H1 (cell line): Measurements from ENCODE around the gene KIF5C. TPM values are rescaled to one million over a fixed set of nuclear protein-coding genes. Genes with fewer than 3 reads are reported as not detected.

Source experiments
- CTCF ChIA-PET: fragments of 300-600 bp; sonication (Branson Sonifier 250); formaldehyde crosslinking; loops from one replicate; lab custom pipeline; 2021; ENCODE audit not compliant: partially characterized antibody; lab: Charles Lee
- POLR2A ChIA-PET: fragments of 300-600 bp; sonication (Branson Sonifier 250); formaldehyde crosslinking; loops from one replicate; lab custom pipeline; 2021; ENCODE audit warnings: inconsistent platforms; ENCODE audit not compliant: partially characterized antibody; lab: Charles Lee
- DNase-seq, 2 experiments: peaks; one replicate each; pipeline versions ENCODE4 v3.0.0 to v3.0.0-alpha.2; 2010 to 2022; ENCODE audit warnings: low spot score in 2 of 2, low read depth in 1 of 2, mixed read lengths in 1 of 2
- FAIRE-seq: peaks from 2 replicates; lab custom pipeline; 2011; peaks lifted over from hg19 to GRCh38; lab: Jason Lieb, UNC
- H2AFZ ChIP-seq: 2 replicates; pipeline ENCODE4 v1.8.1; 2012; ENCODE audit warnings: low read length, inconsistent platforms
- H2AK5ac ChIP-seq: 2 replicates; pipeline ENCODE4 v1.6.1; 2013; ENCODE audit warnings: low read depth, low read length
- H2BK120ac ChIP-seq: replicated peaks from 2 replicates; pipeline ENCODE3; 2013; ENCODE audit warnings: low read depth, low read length, inconsistent platforms
- H2BK12ac ChIP-seq: 2 replicates; pipeline ENCODE4 v1.6.1; 2013; ENCODE audit warnings: low read depth, low read length
- H2BK15ac ChIP-seq: 2 replicates; pipeline ENCODE4 v1.6.1; 2013; ENCODE audit warnings: low read length
- H2BK20ac ChIP-seq: 2 replicates; pipeline ENCODE4 v1.6.1; 2013; ENCODE audit warnings: low read length
- H2BK5ac ChIP-seq: 2 replicates; pipeline ENCODE4 v1.6.1; 2013; ENCODE audit warnings: low read depth, low read length
- H3K14ac ChIP-seq: 2 replicates; pipeline ENCODE4 v1.6.1; 2013; ENCODE audit warnings: inconsistent platforms; ENCODE audit not compliant: insufficient read length
- H3K18ac ChIP-seq: 2 replicates; pipeline ENCODE4 v1.6.1; 2013; ENCODE audit warnings: low read length; ENCODE audit errors: extremely low read depth
- H3K23ac ChIP-seq: 2 replicates; pipeline ENCODE4 v1.6.1; 2013; ENCODE audit warnings: inconsistent platforms; ENCODE audit not compliant: insufficient read length
- H3K23me2 ChIP-seq: 2 replicates; pipeline ENCODE4 v1.6.1; 2013; ENCODE audit warnings: low read depth, low read length
- H3K27ac ChIP-seq: 2 replicates; pipeline ENCODE4 v1.6.1; 2011; ENCODE audit warnings: low read depth, low read length, inconsistent platforms
- H3K27me3 ChIP-seq, 4 experiments: replicated peaks in 1 of 4; 1 replicate in 1 of 4; 2 replicates in 3 of 4; pipeline versions ENCODE4 v1.6.1 to v1.8.1; 2011 to 2013; ENCODE audit warnings: low read length in 3 of 4, mild to moderate bottlenecking in 3 of 4, inconsistent platforms in 2 of 4, mixed read lengths in 2 of 4, moderate library complexity in 1 of 4; ENCODE audit not compliant: control insufficient read depth in 3 of 4, insufficient read depth in 3 of 4; ENCODE audit errors: extremely low read depth in 1 of 4
- H3K36me3 ChIP-seq, 4 experiments: 2 replicates each; pipeline versions ENCODE4 v1.6.1 to v1.8.1; 2011 to 2013; ENCODE audit warnings: mild to moderate bottlenecking in 4 of 4, low read length in 3 of 4, moderate library complexity in 2 of 4, control low read depth in 1 of 4, inconsistent platforms in 1 of 4; ENCODE audit not compliant: insufficient read depth in 4 of 4, control insufficient read depth in 2 of 4
- H3K4ac ChIP-seq: replicated peaks from 2 replicates; pipeline ENCODE3; 2013; ENCODE audit warnings: low read length, low read depth, mixed read lengths, inconsistent platforms; ENCODE audit not compliant: insufficient read length
- H3K4me1 ChIP-seq, 4 experiments: replicated peaks in 1 of 4; 1 replicate in 1 of 4; 2 replicates in 3 of 4; pipeline versions ENCODE4 v1.6.1 to v1.8.1; 2011 to 2013; ENCODE audit warnings: low read length in 3 of 4, inconsistent platforms in 2 of 4, mixed read lengths in 1 of 4; ENCODE audit not compliant: insufficient read depth in 4 of 4, control insufficient read depth in 3 of 4
- H3K4me2 ChIP-seq, 2 experiments: 2 replicates each; pipeline versions ENCODE4 v1.6.1 to v1.8.1; 2011 to 2013; ENCODE audit warnings: low read depth in 2 of 2, low read length in 2 of 2, control low read depth in 1 of 2, inconsistent platforms in 1 of 2, mild to moderate bottlenecking in 1 of 2; ENCODE audit not compliant: insufficient read depth in 1 of 2
- H3K4me3 ChIP-seq, 4 experiments: fragments of 200-600, 300-600 bp in 1 of 4; sonication (generic), shearing (Covaris generic), sonication (Bioruptor Twin) in 1 of 4; 2 replicates each; pipeline versions ENCODE4 v1.5.1 to v1.8.1; 2011 to 2016; ENCODE audit warnings: low read length in 4 of 4, low read depth in 3 of 4, control low read depth in 2 of 4, inconsistent platforms in 2 of 4, mild to moderate bottlenecking in 2 of 4, mixed read lengths in 1 of 4, moderate library complexity in 1 of 4; ENCODE audit not compliant: insufficient read depth in 2 of 4; ENCODE audit errors: extremely low read depth in 1 of 4
- H3K56ac ChIP-seq: replicated peaks from 2 replicates; pipeline ENCODE3; 2013; ENCODE audit warnings: low read depth, mild to moderate bottlenecking, mixed read lengths, low read length, inconsistent platforms; ENCODE audit not compliant: insufficient read length
- H3K79me1 ChIP-seq: 2 replicates; pipeline ENCODE4 v1.6.1; 2013; ENCODE audit warnings: low read depth, low read length, control low read depth
- H3K79me2 ChIP-seq, 2 experiments: 2 replicates each; pipeline versions ENCODE4 v1.6.1 to v1.8.1; 2012 to 2013; ENCODE audit warnings: low read length in 2 of 2, mild to moderate bottlenecking in 2 of 2, inconsistent platforms in 1 of 2; ENCODE audit not compliant: insufficient read depth in 2 of 2, control insufficient read depth in 1 of 2
- H3K9ac ChIP-seq, 4 experiments: replicated peaks in 1 of 4; 1 replicate in 1 of 4; 2 replicates in 3 of 4; pipeline versions ENCODE4 v1.6.1 to v1.8.1; 2011 to 2013; ENCODE audit warnings: low read depth in 3 of 4, low read length in 3 of 4, control low read depth in 2 of 4, mild to moderate bottlenecking in 2 of 4, moderate library complexity in 2 of 4, inconsistent platforms in 1 of 4; ENCODE audit errors: extremely low read depth in 1 of 4
- H3K9me3 ChIP-seq, 2 experiments: 2 replicates each; pipeline versions ENCODE4 v1.6.1 to v1.8.1; 2012 to 2013; ENCODE audit warnings: mild to moderate bottlenecking in 2 of 2, moderate library complexity in 2 of 2, control low read depth in 1 of 2, inconsistent platforms in 1 of 2, low read depth in 1 of 2, low read length in 1 of 2, mixed read lengths in 1 of 2; ENCODE audit not compliant: insufficient read depth in 2 of 2
- H4K20me1 ChIP-seq, 2 experiments: replicated peaks in 1 of 2; 2 replicates each; pipeline versions ENCODE3 to v1.8.1; 2011 to 2013; ENCODE audit warnings: inconsistent platforms in 2 of 2, low read length in 2 of 2, mild to moderate bottlenecking in 1 of 2; ENCODE audit not compliant: insufficient read depth in 2 of 2, control insufficient read depth in 1 of 2
- H4K5ac ChIP-seq: 2 replicates; pipeline ENCODE4 v1.6.1; 2013; ENCODE audit warnings: low read length, low read depth, mixed read lengths, inconsistent platforms; ENCODE audit not compliant: insufficient read length
- H4K8ac ChIP-seq: 2 replicates; pipeline ENCODE4 v1.8.0; 2013; ENCODE audit warnings: mild to moderate bottlenecking, moderate library complexity, low read length, inconsistent platforms; ENCODE audit not compliant: insufficient read depth; ENCODE audit errors: extremely low read depth
- H4K91ac ChIP-seq: replicated peaks from 2 replicates; pipeline ENCODE3; 2013; ENCODE audit warnings: low read length, mixed read lengths, inconsistent platforms; ENCODE audit not compliant: insufficient read length
- CREB1 ChIP-seq: IDR thresholded peaks from 2 replicates; pipeline ENCODE4 v1.6.1; 2012; ENCODE audit warnings: inconsistent platforms
- EP300 ChIP-seq, 2 experiments: IDR thresholded peaks; 1 replicate in 1 of 2; 2 replicates in 1 of 2; pipeline ENCODE4 v1.6.1; 2011 to 2012; ENCODE audit warnings: low read depth in 2 of 2, low read length in 2 of 2, mild to moderate bottlenecking in 2 of 2, borderline replicate concordance in 1 of 2, inconsistent platforms in 1 of 2, moderate library complexity in 1 of 2
- GTF2F1 ChIP-seq: IDR thresholded peaks from 2 replicates; pipeline ENCODE4 v1.6.1; 2012; ENCODE audit warnings: low read depth, low read length, improper control_type of control experiment, borderline replicate concordance
- KDM4A ChIP-seq: IDR thresholded peaks from one replicate; pipeline ENCODE4 v1.7.1; 2012; ENCODE audit warnings: low read depth, mild to moderate bottlenecking, moderate library complexity, low read length, inconsistent platforms; ENCODE audit not compliant: severe bottlenecking
- POU5F1 ChIP-seq: IDR thresholded peaks from 2 replicates; pipeline ENCODE4 v1.6.1; 2011; ENCODE audit warnings: low read depth, mild to moderate bottlenecking, low read length, moderate library complexity
- SIX5 ChIP-seq: IDR thresholded peaks from 2 replicates; pipeline ENCODE4 v1.6.1; 2011; ENCODE audit warnings: mild to moderate bottlenecking, low read depth, low read length
- SP1 ChIP-seq: IDR thresholded peaks from 2 replicates; pipeline ENCODE4 v1.6.1; 2011; ENCODE audit warnings: low read depth, low read length
- SP2 ChIP-seq: IDR thresholded peaks from 2 replicates; pipeline ENCODE4 v1.6.1; 2012; ENCODE audit warnings: mild to moderate bottlenecking, low read length, inconsistent platforms
- ZNF274 ChIP-seq: IDR thresholded peaks from 2 replicates; pipeline ENCODE4 v1.7.0; 2012; ENCODE audit warnings: low read length, borderline replicate concordance; ENCODE audit errors: extremely low read depth
- WGBS, 2 experiments: shearing (Covaris generic) in 1 of 2; methylation state at CpG; one replicate each; pipeline versions ENCODE4 v1.1.6 to v1.1.7; 2013 to 2015; ENCODE audit warnings: low lambda C conversion rate in 2 of 2, mixed read lengths in 2 of 2, inconsistent platforms in 1 of 2, low coverage in 1 of 2, missing lambda C conversion rate in 1 of 2; ENCODE audit not compliant: insufficient replicate concordance in 2 of 2, insufficient coverage in 1 of 2, insufficient read length in 1 of 2; ENCODE audit errors: extremely low coverage in 1 of 2, missing lambda C conversion rate in 1 of 2; 5-methylcytosine and 5-hydroxymethylcytosine counted together
- polyA plus RNA-seq, 7 experiments: library from polyadenylated mRNA; depleted of rRNA in 3 of 7; stranded (reverse) in 5 of 7; unstranded in 2 of 7; fragments of >200 nt in 5 of 7; fragments of 200-250 nt in 2 of 7; gene quantifications; 1 replicate in 5 of 7; 2 replicates in 1 of 7; 4 replicates in 1 of 7; pipeline versions ENCODE4 v1.2.1 to v1.2.3, GENCODE V29; 2011 to 2013; ENCODE audit warnings: missing spikeins in 2 of 7, mixed read lengths in 2 of 7
- total RNA-seq: library from RNA; stranded (reverse); fragmentation: NEBNext Ultra II Directional; extraction: Animal tissue kit (Norgen Biotek cat#: 25700); gene quantifications from 2 replicates; pipeline ENCODE4 v1.2.1, GENCODE V29; 2021
- TF ChIP-seq, protein P1 (sequence below): IDR thresholded peaks from 2 replicates; pipeline ENCODE4 v1.6.1; 2012; ENCODE audit warnings: low read length, inconsistent platforms

Gene KIF5C
- total and polyA plus RNA-seq, 2 of the 8 experiments (the other 6 are each of a cell fraction or from before 2014, with no cell fraction given): 16.3 to 66.4 TPM

DNA sequence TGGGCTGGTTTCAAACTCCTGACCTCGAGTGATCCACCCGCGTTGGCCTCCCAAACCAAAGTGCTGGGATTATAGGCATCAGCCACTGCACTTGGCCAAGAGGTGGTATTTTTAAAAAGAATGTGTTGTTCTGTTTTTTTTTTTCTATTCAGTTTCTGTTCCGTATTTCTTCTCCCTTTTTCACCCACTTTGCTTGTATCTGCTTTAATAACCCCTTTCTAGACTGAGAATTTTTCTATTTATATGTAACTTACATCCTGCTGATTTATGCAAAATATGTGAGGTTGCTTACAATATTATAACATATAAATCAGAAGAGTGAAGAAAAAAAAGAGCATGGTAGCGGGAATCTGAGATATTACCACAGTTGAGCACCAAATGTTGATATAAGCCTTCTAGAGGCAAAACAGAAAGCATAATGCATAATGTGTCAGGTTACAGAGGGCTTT lies 146.3 kb downstream of the KIF5C start:
- no peak overlapping the region for H2AFZ ChIP-seq
- H3K27ac ChIP-seq: no peak overlapping the region
- H3K4ac ChIP-seq: no peak overlapping the region
- H2BK120ac ChIP-seq: no peak overlapping the region
- no peak overlapping the region for H2BK15ac ChIP-seq
- FAIRE-seq (no peak), DNase-seq (no peak)
- H3K56ac ChIP-seq: no peak overlapping the region
- H2BK12ac ChIP-seq: no peak overlapping the region
- no peaks in the 10 kb centered on the region for H4K20me1 ChIP-seq
- 0 out of 7 replicates have a peak, but pooled peaks cover 0 to 2% (median 0%) of the 10 kb centered on the region in 4 experiments for H3K4me1 ChIP-seq
- H3K79me1 ChIP-seq: no peaks in the 10 kb centered on the region; the same call in 1 of the 2 replicates
- H3K23ac ChIP-seq: no peak overlapping the region
- no peak overlapping the region for H4K8ac ChIP-seq
- CTCF ChIA-PET: interaction anchor here (0.6 to 22.0 kb wide), 2 partner anchors 8 to 772 kb away, joined by 3 to 277 read pairs; no protein-coding TSS in a partner anchor
- H4K91ac ChIP-seq: no peak overlapping the region
- H3K18ac ChIP-seq: no peak overlapping the region
- no peaks in the 10 kb centered on the region for H3K9me3 ChIP-seq
- H4K5ac ChIP-seq: no peak overlapping the region
- H3K79me2 ChIP-seq: no peaks in the 10 kb centered on the region
- no peaks in the 10 kb centered on the region for H3K27me3 ChIP-seq
- H3K4me2 ChIP-seq: no peak overlapping the region
- H3K23me2 ChIP-seq: no peaks in the 10 kb centered on the region
- POLR2A ChIA-PET: no interaction called here
- WGBS, 2 experiments: 85% methylated on average over 5 of the region's 5 CpGs; no CpG with 5 or more reads in 1 of the 2 experiments
- no peak overlapping the region for H3K4me3 ChIP-seq
- no peak overlapping the region for H2BK20ac ChIP-seq
- H3K14ac ChIP-seq: no peak overlapping the region
- no peak overlapping the region for H2AK5ac ChIP-seq
- no peak overlapping the region for H2BK5ac ChIP-seq
- TF ChIP-seq SP1: no peak
- TF ChIP-seq, protein P1, sequence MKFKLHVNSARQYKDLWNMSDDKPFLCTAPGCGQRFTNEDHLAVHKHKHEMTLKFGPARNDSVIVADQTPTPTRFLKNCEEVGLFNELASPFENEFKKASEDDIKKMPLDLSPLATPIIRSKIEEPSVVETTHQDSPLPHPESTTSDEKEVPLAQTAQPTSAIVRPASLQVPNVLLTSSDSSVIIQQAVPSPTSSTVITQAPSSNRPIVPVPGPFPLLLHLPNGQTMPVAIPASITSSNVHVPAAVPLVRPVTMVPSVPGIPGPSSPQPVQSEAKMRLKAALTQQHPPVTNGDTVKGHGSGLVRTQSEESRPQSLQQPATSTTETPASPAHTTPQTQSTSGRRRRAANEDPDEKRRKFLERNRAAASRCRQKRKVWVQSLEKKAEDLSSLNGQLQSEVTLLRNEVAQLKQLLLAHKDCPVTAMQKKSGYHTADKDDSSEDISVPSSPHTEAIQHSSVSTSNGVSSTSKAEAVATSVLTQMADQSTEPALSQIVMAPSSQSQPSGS: no peak
- no peak for TF ChIP-seq SP2
- no peak for TF ChIP-seq SIX5
- no peak for TF ChIP-seq GTF2F1
- TF ChIP-seq ZNF274: no peak
- TF ChIP-seq CREB1: no peak
- TF ChIP-seq POU5F1: no peak
- TF ChIP-seq EP300 (IDR thresholded peaks at IDR 0.05; ENCODE audit: borderline replicate concordance in 1 of 2, low read depth in 2 of 2, low read length in 2 of 2): no peak
- no peak for TF ChIP-seq KDM4A
- peaks cover 2 to 6% (median 4%) of the 10 kb centered on the region in 4 experiments; a peak in 3 of 8 replicates for H3K36me3 ChIP-seq
- no peak overlapping the region for H3K9ac ChIP-seq
